GM12864 (cell line): ENCODE data around the gene KANK4.

ENCODE experiments used
- DNase-seq: peaks from one replicate; pipeline ENCODE4 v3.0.0-alpha.2; 2011; ENCODE audit warnings: low read depth
- H3K4me3 ChIP-seq: 2 replicates; pipeline ENCODE4 v1.5.1; 2011; ENCODE audit warnings: mild to moderate bottlenecking, low read depth, low read length, control low read depth
- CTCF ChIP-seq: IDR thresholded peaks from 2 replicates; pipeline ENCODE4 v1.5.1; 2011; ENCODE audit warnings: low read depth, mild to moderate bottlenecking, moderate library complexity, low read length, control low read depth, inconsistent platforms; ENCODE audit errors: missing control alignments

The KANK4 gene

DNA sequence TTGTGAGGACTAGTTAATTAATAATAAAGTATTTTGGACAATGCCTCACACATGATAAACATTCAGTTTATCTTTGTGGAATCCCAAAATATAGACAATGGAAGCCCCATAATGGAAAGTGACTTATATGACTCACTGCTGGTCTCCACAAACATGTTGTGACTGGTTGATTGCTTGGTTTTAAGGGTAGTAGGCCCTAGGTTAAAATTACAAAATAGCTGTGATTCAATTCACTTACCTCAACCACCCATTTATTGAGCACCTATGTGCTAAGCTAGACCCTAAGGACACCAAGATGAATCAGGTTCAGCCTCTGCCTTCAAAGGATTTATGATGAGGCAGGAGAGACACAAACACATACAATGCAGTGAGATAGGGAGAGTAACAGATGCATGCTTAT, 42.4 kb downstream of the KANK4 start:
- DNase-seq = no peak
- TF ChIP-seq CTCF = no peak
- H3K4me3 ChIP-seq = no peak overlapping the region

DNA sequence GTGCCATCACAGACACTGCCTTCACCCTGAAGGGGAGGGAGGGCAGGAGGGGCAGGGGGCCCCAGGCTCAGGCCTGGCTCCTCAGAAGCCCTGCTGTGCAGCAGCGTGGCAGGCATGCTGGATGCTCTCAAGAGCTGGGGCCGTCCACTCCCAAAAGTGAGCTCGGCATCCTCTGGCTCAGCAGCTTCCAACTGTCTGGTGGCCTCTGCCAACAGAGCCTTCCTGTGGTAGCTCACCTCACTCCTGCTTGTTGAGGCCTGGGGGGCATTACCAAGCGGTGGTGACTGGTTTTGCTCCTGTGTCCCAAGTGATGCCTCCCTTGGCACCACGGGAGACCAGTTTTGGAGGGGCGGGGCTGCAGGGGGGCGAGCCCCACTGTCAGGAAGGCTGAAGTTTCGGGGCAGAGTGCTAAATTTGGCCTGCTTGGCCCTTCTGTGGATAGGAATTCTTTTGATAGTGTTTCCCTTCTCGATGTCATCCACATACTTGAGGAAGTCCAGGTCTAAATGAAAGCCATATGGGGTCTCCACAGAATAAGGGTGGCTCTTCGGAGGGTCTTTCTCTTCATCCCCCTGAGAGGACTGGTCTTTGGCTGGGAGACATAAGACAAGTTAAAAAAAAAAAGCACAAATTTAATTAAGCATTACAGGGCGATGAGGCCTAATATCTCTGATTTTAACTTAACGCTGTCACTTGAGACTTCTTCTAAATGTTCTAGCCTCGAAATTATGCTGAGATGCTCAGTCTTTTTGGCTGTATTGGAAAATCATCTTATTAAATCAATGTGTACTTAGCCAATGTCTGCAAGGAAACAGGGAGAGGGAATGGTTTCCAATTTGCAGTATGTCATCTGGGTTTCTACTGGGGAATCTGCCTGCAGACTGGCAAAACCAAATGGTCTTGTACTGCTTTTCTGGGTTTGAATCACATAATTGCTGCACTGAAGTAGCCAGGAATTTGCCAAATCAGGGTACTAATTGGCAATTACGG, 44.4 kb downstream of the KANK4 start:
- no peak for DNase-seq

DNA sequence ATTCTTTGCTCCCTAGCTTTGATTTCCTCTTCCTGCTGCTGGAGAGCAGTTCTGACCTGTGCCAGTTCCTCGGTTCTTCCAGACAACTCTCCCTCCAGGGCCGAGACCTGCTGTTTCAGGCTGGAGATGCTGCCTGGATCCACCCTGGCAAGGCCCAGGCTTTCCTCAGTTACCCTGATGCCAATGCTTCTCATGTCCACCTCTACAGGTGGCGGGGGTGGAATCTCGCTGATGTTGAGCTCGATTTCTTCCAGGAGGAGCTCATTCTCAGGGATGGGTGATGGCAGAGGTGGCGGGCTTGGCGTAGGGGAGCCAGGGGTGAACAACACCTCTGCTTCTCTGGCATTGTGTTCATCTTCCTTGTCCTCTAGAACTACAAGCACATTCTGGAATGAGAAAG, 45.3 kb downstream of the KANK4 start:
- no peak overlapping the region for H3K4me3 ChIP-seq
- TF ChIP-seq CTCF = no peak

More for the DNA sequence above, 44.4 kb downstream of the KANK4 start:
- TF ChIP-seq CTCF = no peak
- no peak overlapping the region for H3K4me3 ChIP-seq

GRCh38 chr1:62271948-62272728, 47.1 kb downstream of the KANK4 start:
- DNase-seq = peak; percentile 68
- TF ChIP-seq CTCF = peak; percentile 54
- no peak overlapping the region for H3K4me3 ChIP-seq

More for the DNA sequence above, 45.3 kb downstream of the KANK4 start:
- no peak for DNase-seq

- H3K4me3 ChIP-seq = no peak overlapping the region
- no peak for DNase-seq
- no peak for TF ChIP-seq CTCF
These were observed 48.1 kb downstream of the KANK4 start for GRCh38 chr1:62271134-62271533.

- no peak for DNase-seq
- H3K4me3 ChIP-seq = no peak overlapping the region
- TF ChIP-seq CTCF = no peak
These were observed 49.3 kb downstream of the KANK4 start for GRCh38 chr1:62269851-62270495.
